SU-DHL-6 (cell line): ENCODE data around the gene NOVA2.

Experiments
- H2AFZ ChIP-seq: fragments of 200-600 bp; sonication (generic); 2 replicates; pipeline ENCODE4 v1.6.1; 2014; ENCODE audit warnings: low read depth, mild to moderate bottlenecking, moderate library complexity, mixed read lengths, antibody characterized with exemption, low read length; ENCODE audit not compliant: severe bottlenecking
- H3F3A ChIP-seq: fragments of 200-600 bp; shearing (Covaris generic); 2 replicates; pipeline ENCODE4 v1.6.0; 2016; ENCODE audit warnings: antibody characterized with exemption, mild to moderate bottlenecking; ENCODE audit not compliant: insufficient read depth
- H3K27ac ChIP-seq: fragments of 200-600 bp; sonication (generic); 2 replicates; pipeline ENCODE4 v1.5.1; 2016; ENCODE audit warnings: low read depth, mild to moderate bottlenecking, low read length, moderate library complexity, mixed read lengths
- H3K27me3 ChIP-seq: fragments of 200-600 bp; sonication (generic), shearing (Covaris generic); 2 replicates; pipeline ENCODE4 v1.6.0; 2014; ENCODE audit warnings: mild to moderate bottlenecking, low read length
- H3K36me3 ChIP-seq: fragments of 200-600 bp; sonication (generic); 2 replicates; pipeline ENCODE4 v1.6.1; 2014; ENCODE audit warnings: mild to moderate bottlenecking, low read length, mixed read lengths
- H3K4me2 ChIP-seq: fragments of 300-600, 200-600 bp; shearing (Covaris generic), sonication (generic); 2 replicates; pipeline ENCODE4 v1.6.0; 2014; ENCODE audit warnings: low read length, low read depth, mild to moderate bottlenecking; ENCODE audit not compliant: poor library complexity, severe bottlenecking
- H3K4me3 ChIP-seq: fragments of 200-600 bp; sonication (generic); 2 replicates; pipeline ENCODE4 v1.5.1; 2014; ENCODE audit warnings: antibody characterized with exemption, low read length, mild to moderate bottlenecking, mixed read lengths; ENCODE audit not compliant: insufficient read depth, poor library complexity, severe bottlenecking
- H3K79me2 ChIP-seq: fragments of 200-600 bp; sonication (generic); 2 replicates; pipeline ENCODE4 v1.6.1; 2014; ENCODE audit warnings: mild to moderate bottlenecking, low read length, moderate library complexity; ENCODE audit not compliant: insufficient read depth
- H3K9ac ChIP-seq: fragments of 200-600 bp; sonication (generic); 2 replicates; pipeline ENCODE4 v1.7.0; 2014; ENCODE audit warnings: mild to moderate bottlenecking, low read length
- H3K9me2 ChIP-seq: fragments of 200-600 bp; sonication (generic); replicated peaks from 2 replicates; pipeline ENCODE4 v1.6.1; 2014; ENCODE audit warnings: low read length; ENCODE audit not compliant: insufficient read depth
- H3K9me3 ChIP-seq: fragments of 200-600 bp; sonication (generic); 2 replicates; pipeline ENCODE4 v1.6.1; 2014; ENCODE audit warnings: low read length, mixed read lengths; ENCODE audit not compliant: insufficient read depth
- H4K20me1 ChIP-seq: fragments of 200-600 bp; sonication (generic); 2 replicates; pipeline ENCODE4 v1.6.1; 2014; ENCODE audit warnings: low read depth, mild to moderate bottlenecking, antibody characterized with exemption, low read length, moderate library complexity, mixed read lengths
- EZH2phosphoT487 ChIP-seq: fragments of 200-600 bp; sonication (generic), shearing (Covaris generic); conservative IDR thresholded peaks from 2 replicates; pipeline ENCODE4 v1.6.1; 2018; ENCODE audit warnings: mild to moderate bottlenecking, antibody characterized with exemption, low read length, moderate library complexity, mixed read lengths
- TF ChIP-seq, protein P1 (sequence below): fragments of 200-600 bp; sonication (generic); IDR thresholded peaks from one replicate; pipeline ENCODE4 v1.5.1; 2017; ENCODE audit warnings: antibody characterized with exemption, mild to moderate bottlenecking, low read length, moderate library complexity; ENCODE audit not compliant: insufficient read depth, poor library complexity, severe bottlenecking

Gene NOVA2

DNA sequence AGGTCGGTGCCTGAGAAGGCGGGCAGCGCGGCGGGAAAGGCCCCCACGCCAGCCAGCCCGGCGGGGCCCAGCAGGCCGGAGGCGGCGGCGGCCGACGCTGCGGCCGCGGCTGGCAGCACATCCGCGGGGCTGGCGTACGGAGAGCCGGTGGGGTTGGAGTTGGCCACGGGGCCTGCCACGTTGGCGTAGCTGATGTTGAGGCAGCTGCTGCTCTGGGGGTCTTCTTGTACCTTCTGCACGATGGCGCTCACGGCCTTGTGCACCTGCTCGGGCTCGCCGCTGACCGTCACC lies 33.2 kb downstream of the NOVA2 start:
- Histone ChIP-seq H3K36me3 (no peaks in the 10 kb centered on the region), H2AFZ (no peak overlapping the region), H3K79me2 (no peaks in the 10 kb centered on the region), H3K27ac (no peak overlapping the region), H3K9me3 (no peaks in the 10 kb centered on the region), H3F3A (no peaks in the 10 kb centered on the region), H3K4me3 (no peak overlapping the region), H3K9ac (no peak overlapping the region), H3K27me3 (no peaks in the 10 kb centered on the region), H4K20me1 (no peaks in the 10 kb centered on the region), H3K9me2 (no peaks in the 10 kb centered on the region), H3K4me2 (no peak overlapping the region)
- TF ChIP-seq, protein P1, sequence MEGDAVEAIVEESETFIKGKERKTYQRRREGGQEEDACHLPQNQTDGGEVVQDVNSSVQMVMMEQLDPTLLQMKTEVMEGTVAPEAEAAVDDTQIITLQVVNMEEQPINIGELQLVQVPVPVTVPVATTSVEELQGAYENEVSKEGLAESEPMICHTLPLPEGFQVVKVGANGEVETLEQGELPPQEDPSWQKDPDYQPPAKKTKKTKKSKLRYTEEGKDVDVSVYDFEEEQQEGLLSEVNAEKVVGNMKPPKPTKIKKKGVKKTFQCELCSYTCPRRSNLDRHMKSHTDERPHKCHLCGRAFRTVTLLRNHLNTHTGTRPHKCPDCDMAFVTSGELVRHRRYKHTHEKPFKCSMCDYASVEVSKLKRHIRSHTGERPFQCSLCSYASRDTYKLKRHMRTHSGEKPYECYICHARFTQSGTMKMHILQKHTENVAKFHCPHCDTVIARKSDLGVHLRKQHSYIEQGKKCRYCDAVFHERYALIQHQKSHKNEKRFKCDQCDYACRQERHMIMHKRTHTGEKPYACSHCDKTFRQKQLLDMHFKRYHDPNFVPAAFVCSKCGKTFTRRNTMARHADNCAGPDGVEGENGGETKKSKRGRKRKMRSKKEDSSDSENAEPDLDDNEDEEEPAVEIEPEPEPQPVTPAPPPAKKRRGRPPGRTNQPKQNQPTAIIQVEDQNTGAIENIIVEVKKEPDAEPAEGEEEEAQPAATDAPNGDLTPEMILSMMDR: no peak
- TF ChIP-seq EZH2phosphoT487: no peak

DNA sequence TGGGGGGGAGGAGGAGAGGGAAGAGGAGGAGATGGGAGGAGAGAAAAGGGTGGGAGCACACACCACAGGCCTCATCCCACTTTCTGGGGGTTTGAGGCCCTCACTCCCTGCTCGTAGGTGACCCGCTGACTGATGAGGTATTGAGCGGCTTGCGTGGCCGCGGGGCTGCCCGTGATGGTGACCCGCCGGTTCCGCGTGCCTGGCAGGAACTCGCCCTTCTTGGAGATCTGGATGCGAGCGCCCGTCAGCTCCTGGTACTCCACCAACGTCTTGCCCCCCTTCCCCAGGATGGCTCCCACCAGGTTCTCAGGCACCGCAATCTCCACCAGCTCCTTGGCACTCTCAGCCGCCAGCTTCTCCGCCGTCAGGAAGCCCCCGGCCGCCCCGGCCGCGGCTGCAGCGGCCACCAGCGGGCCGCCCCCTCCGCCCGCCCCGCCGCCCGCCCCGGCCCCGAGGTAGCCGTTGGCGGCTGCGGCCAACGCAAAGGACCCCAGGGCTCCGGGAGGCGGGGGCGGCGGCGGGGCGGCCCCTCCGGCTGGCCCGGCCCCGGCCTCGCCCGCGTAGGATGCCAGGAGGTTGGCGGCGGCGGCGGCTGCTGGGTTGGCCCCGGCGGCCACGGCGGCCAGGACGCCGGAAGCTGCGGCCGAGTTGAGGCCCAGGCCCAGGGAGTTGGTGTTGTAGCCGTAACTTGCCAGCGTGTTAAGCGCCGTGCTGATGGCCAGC lies 33.7 kb downstream of the NOVA2 start:
- no peak overlapping the region for H2AFZ ChIP-seq
- H3K4me3 ChIP-seq: no peak overlapping the region
- H3K4me2 ChIP-seq: no peak overlapping the region
- no peaks in the 10 kb centered on the region for H3K27me3 ChIP-seq
- no peak overlapping the region for H3K27ac ChIP-seq
- no peak for TF ChIP-seq EZH2phosphoT487
- TF ChIP-seq, protein P1: no peak
- no peaks in the 10 kb centered on the region for H4K20me1 ChIP-seq
- no peaks in the 10 kb centered on the region for H3K9me3 ChIP-seq
- H3F3A ChIP-seq: no peaks in the 10 kb centered on the region
- H3K36me3 ChIP-seq: no peaks in the 10 kb centered on the region
- no peak overlapping the region for H3K9ac ChIP-seq
- no peaks in the 10 kb centered on the region for H3K9me2 ChIP-seq
- no peaks in the 10 kb centered on the region for H3K79me2 ChIP-seq

DNA sequence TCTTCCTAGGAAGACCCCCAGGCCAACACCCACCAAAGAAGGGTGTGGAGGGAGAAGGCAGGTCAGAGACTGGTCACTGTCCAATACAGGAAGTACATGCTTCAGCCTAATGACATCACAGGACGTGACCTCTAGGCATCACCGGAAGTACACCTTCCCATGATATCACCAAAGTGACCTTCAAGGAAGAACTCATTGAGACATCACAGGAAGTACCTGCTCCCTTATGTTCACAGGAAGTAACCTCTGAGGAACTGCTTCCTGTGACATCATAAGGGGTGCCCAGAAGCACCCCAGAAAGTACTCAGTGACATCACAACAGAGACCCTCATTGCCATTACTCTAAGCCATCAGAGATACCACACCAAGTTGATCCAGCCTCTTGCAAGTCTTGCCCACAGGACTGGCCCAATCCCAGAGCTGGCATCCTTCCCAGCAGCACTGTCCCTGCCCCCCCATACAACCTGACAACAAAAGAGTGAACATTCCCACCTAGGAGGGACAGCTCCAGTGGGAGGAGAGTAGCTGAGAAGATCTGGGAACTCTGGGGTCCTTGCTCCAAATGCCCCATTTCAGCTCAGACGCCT lies 34.8 kb downstream of the NOVA2 start:
- H3K4me2 ChIP-seq: no peak overlapping the region
- H3K36me3 ChIP-seq: no peaks in the 10 kb centered on the region
- no peak overlapping the region for H3K9ac ChIP-seq
- TF ChIP-seq, protein P1: no peak
- no peak for TF ChIP-seq EZH2phosphoT487
- no peaks in the 10 kb centered on the region for H3K9me3 ChIP-seq
- H3F3A ChIP-seq: no peaks in the 10 kb centered on the region
- no peaks in the 10 kb centered on the region for H3K27me3 ChIP-seq
- H3K9me2 ChIP-seq: no peaks in the 10 kb centered on the region
- H3K4me3 ChIP-seq: no peak overlapping the region
- H3K27ac ChIP-seq: no peak overlapping the region
- H3K79me2 ChIP-seq: no peaks in the 10 kb centered on the region
- no peaks in the 10 kb centered on the region for H4K20me1 ChIP-seq
- H2AFZ ChIP-seq: no peak overlapping the region
